B cell (primary cell): ENCODE results near the gene PHACTR1. TPM values are rescaled to one million over a fixed set of nuclear protein-coding genes. Genes with fewer than 3 reads are reported as not detected.

ENCODE experiments used
- ATAC-seq: fragments of 200-7000 bp; cut with Tn5 transposase; one replicate; pipeline ENCODE4 v1.10.0; 2021; ENCODE audit warnings: low read depth, mild to moderate bottlenecking, moderate number of reproducible peaks, moderate library complexity
- CTCF ChIA-PET: fragments of 350-600 bp; sonication (Branson Sonifier 250); formaldehyde crosslinking; loops from one replicate; lab custom pipeline; 2021; ENCODE audit warnings: antibody characterized with exemption, inconsistent platforms; lab: Charles Lee
- POLR2A ChIA-PET: fragments of 350-600 bp; sonication (Branson Sonifier 250); formaldehyde crosslinking; loops from one replicate; lab custom pipeline; 2021; ENCODE audit warnings: antibody characterized with exemption; lab: Charles Lee
- DNase-seq: peaks from one replicate; pipeline ENCODE4 v3.0.0; 2013
- H2AFZ ChIP-seq: 2 replicates; pipeline ENCODE4 v1.6.1; 2012; ENCODE audit warnings: mild to moderate bottlenecking, low read depth, low read length; ENCODE audit not compliant: insufficient read depth, poor library complexity, severe bottlenecking
- H3K27ac ChIP-seq, 2 donors: 1 replicate in 1 of 2; 2 replicates in 1 of 2; pipeline ENCODE4 v1.5.1; 2012 to 2013; ENCODE audit warnings: low read length in 2 of 2, mild to moderate bottlenecking in 2 of 2, moderate library complexity in 1 of 2
- H3K27me3 ChIP-seq, 4 experiments: fragments of 200-600 bp in 1 of 4; sonication (generic) in 1 of 4; replicated peaks in 1 of 4; 1 replicate in 2 of 4; 2 replicates in 2 of 4; pipeline versions ENCODE4 v1.6.1 to v1.7.0; 2013 to 2016; ENCODE audit warnings: low read length in 3 of 4, mild to moderate bottlenecking in 2 of 4, mixed read lengths in 1 of 4, moderate library complexity in 1 of 4; ENCODE audit not compliant: insufficient read depth in 4 of 4, control insufficient read depth in 3 of 4; ENCODE audit errors: control extremely low read depth in 1 of 4
- H3K36me3 ChIP-seq, 2 experiments: replicated peaks in 1 of 2; 1 replicate in 1 of 2; 2 replicates in 1 of 2; pipeline versions ENCODE4 v1.6.1 to v1.7.1; 2013; ENCODE audit warnings: low read length in 1 of 2; ENCODE audit not compliant: insufficient read depth in 2 of 2, control insufficient read depth in 1 of 2; ENCODE audit errors: control extremely low read depth in 1 of 2, extremely low read depth in 1 of 2
- H3K4me1 ChIP-seq, 2 donors: fragments of 200-600 bp in 1 of 2; sonication (generic) in 1 of 2; 1 replicate in 1 of 2; 2 replicates in 1 of 2; pipeline versions ENCODE4 v1.5.1 to v1.6.1; 2013 to 2017; ENCODE audit warnings: low read length in 2 of 2; ENCODE audit not compliant: control insufficient read depth in 2 of 2, insufficient read depth in 2 of 2
- H3K4me2 ChIP-seq: replicated peaks from 2 replicates; pipeline ENCODE3; 2012; ENCODE audit warnings: mild to moderate bottlenecking, low read depth, low read length; ENCODE audit not compliant: poor library complexity, severe bottlenecking
- H3K4me3 ChIP-seq, 5 experiments: fragments of 200-600 bp in 1 of 5; sonication (generic) in 1 of 5; 1 replicate in 3 of 5; 2 replicates in 2 of 5; pipeline versions ENCODE4 v1.5.1 to v1.7.0; 2011 to 2016; ENCODE audit warnings: low read length in 4 of 5, mild to moderate bottlenecking in 4 of 5, low read depth in 2 of 5, control low read depth in 1 of 5, moderate library complexity in 1 of 5; ENCODE audit not compliant: insufficient read depth in 1 of 5; ENCODE audit errors: control extremely low read depth in 1 of 5, extremely low read depth in 1 of 5
- H3K79me2 ChIP-seq: fragments of 200-600 bp; sonication (generic); one replicate; pipeline ENCODE4 v1.6.0; 2016; ENCODE audit warnings: low read length; ENCODE audit not compliant: control insufficient read depth, insufficient read depth
- H3K9ac ChIP-seq: fragments of 200-600 bp; sonication (generic); 2 replicates; pipeline ENCODE4 v1.6.1; 2017; ENCODE audit warnings: mild to moderate bottlenecking, low read length, moderate library complexity
- H3K9me3 ChIP-seq, 3 donors: one replicate each; pipeline versions ENCODE4 v1.6.1 to v1.7.1; 2013; ENCODE audit warnings: low read length in 2 of 3; ENCODE audit not compliant: control insufficient read depth in 2 of 3, insufficient read depth in 1 of 3; ENCODE audit errors: control extremely low read depth in 1 of 3
- H4K20me1 ChIP-seq: 2 replicates; pipeline ENCODE4 v1.6.0; 2012; ENCODE audit warnings: mild to moderate bottlenecking, low read length; ENCODE audit not compliant: insufficient read depth, control insufficient read depth, poor library complexity, severe bottlenecking
- H3K27ac Mint-ChIP-seq: one replicate; pipeline ENCODE4 v1.8.0; 2021; ENCODE audit warnings: mixed read lengths
- H3K27me3 Mint-ChIP-seq: one replicate; pipeline ENCODE4 v1.8.0; 2021; ENCODE audit warnings: mixed read lengths
- H3K4me1 Mint-ChIP-seq: one replicate; pipeline ENCODE4 v1.8.0; 2021; ENCODE audit warnings: mixed read lengths
- H3K4me3 Mint-ChIP-seq: one replicate; pipeline ENCODE4 v1.8.0; 2021; ENCODE audit warnings: mixed read lengths
- H3K9me3 Mint-ChIP-seq: one replicate; pipeline ENCODE4 v1.8.0; 2022; ENCODE audit warnings: mixed read lengths; ENCODE audit not compliant: insufficient read depth
- CTCF ChIP-seq: fragments of 200-600 bp; IDR thresholded peaks from one replicate; pipeline ENCODE4 v1.8.0; 2022; ENCODE audit warnings: antibody characterized with exemption, mild to moderate bottlenecking
- EZH2 ChIP-seq: IDR thresholded peaks from 2 replicates; pipeline ENCODE4 v1.6.1; 2012; ENCODE audit warnings: borderline replicate concordance, low read depth, mild to moderate bottlenecking, moderate library complexity, low read length; ENCODE audit not compliant: insufficient read depth, poor library complexity, severe bottlenecking
- WGBS: methylation state at CpG from one replicate; pipeline ENCODE4 v1.1.5; 2013; ENCODE audit warnings: missing lambda C conversion rate; ENCODE audit not compliant: insufficient coverage; 5-methylcytosine and 5-hydroxymethylcytosine counted together
- intact Hi-C: fragments of 100-400 bp; cut with micrococcal nuclease; formaldehyde crosslinking; loops from one replicate; pipeline ENCODE4 v1.10.0; 2022
- polyA plus RNA-seq: library from polyadenylated mRNA; depleted of rRNA; stranded (reverse); fragments of >200 nt; gene quantifications from 2 replicates; pipeline ENCODE4 v1.2.3, GENCODE V29; 2012
- total RNA-seq, 2 donors: library from RNA; stranded (reverse); fragments of 120-200 nt in 1 of 2; gene quantifications; 1 replicate in 1 of 2; 2 replicates in 1 of 2; pipeline versions ENCODE4 v1.2.3 to v1.2.4, GENCODE V29; 2013 to 2022

Gene PHACTR1
- total and polyA plus RNA-seq, 2 donors (not counting 1 experiment from before 2014, with no cell fraction given): 30.2 to 129 TPM

- Histone ChIP-seq H3K36me3 (peaks cover 0 to 43% of the 10 kb centered on the region in 2 experiments), H3K27ac (peak overlapping the region; percentile 94 to 96), H4K20me1 (peaks cover 10% of the 10 kb centered on the region), H2AFZ (peak overlapping the region; percentile 32), H3K79me2 (peaks cover 98% of the 10 kb centered on the region), H3K9ac (peak overlapping the region; percentile 88), H3K9me3 (no peaks in the 10 kb centered on the region), H3K4me2 (peak overlapping the region; percentile 73), H3K27me3 (no peaks in the 10 kb centered on the region), H3K4me1 (peaks cover 58 to 71% of the 10 kb centered on the region in 2 donors), H3K4me3 (peak overlapping the region; percentile 75 to 99 (median 93))
- no peaks in the 10 kb centered on the region for H3K9me3 Mint-ChIP-seq
- H3K27ac Mint-ChIP-seq: peak overlapping the region; percentile 93
- ChIA-PET CTCF (interaction anchor here (0.6 to 8.2 kb wide), 14 partner anchors 10 to 154 kb away, joined by 3 to 152 read pairs (median 4); partner anchors contain the start of gene TBC1D7), POLR2A (interaction anchor here (0.6 to 1.8 kb wide), 9 partner anchors 12 to 85 kb away, joined by 3 to 8 read pairs (median 4); partner anchors contain the start of gene TBC1D7)
- intact Hi-C loops: loop anchor here (1.0 to 5.0 kb wide), 6 partner anchors 40 to 437 kb away; partner anchors contain the start of gene RANBP9
- H3K4me1 Mint-ChIP-seq: peaks cover 72% of the 10 kb centered on the region
- H3K27me3 Mint-ChIP-seq: no peaks in the 10 kb centered on the region
- ATAC-seq (no peak), DNase-seq (peak; percentile 46)
- no peak for TF ChIP-seq CTCF
- no peak for TF ChIP-seq EZH2
- WGBS: 28% methylated on average over 4 of the region's 6 CpGs
- H3K4me3 Mint-ChIP-seq: peak overlapping the region; percentile 94
Measured at GRCh38 chr6:13274707-13275434, 558.3 kb downstream of the PHACTR1 start.
